ENCODE measurements around the gene BEGAIN.
A peak's percentile ranks its signal among the peaks of the same experiment; 100 is the strongest.

The BEGAIN gene

GRCh38 chr14:100601064-100601463 is 13.8 kb upstream of the BEGAIN start:
- DNase-seq (ENCODE audit: low read depth in 2 of 2): no peak

DNA sequence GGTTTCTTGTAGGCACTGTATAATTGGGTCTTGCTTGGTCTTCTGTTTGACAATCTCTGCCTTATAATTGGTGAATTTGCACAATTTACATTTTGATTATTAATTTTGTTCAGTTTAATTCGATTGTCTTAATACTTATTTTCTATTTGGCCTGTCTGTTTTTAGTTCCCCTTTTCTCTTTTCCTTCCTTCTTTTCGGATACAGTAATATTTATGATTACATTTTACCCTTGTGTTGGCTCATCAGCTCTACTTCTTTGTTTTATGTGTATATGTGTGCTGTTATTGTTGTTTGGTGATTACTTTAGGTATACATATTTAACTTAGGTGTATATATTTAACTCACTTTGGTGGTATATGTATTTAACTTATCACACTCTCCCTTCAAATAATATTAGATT is 12.8 kb upstream of the BEGAIN start:
- no peak for DNase-seq (ENCODE audit: low read depth in 2 of 2)

DNA sequence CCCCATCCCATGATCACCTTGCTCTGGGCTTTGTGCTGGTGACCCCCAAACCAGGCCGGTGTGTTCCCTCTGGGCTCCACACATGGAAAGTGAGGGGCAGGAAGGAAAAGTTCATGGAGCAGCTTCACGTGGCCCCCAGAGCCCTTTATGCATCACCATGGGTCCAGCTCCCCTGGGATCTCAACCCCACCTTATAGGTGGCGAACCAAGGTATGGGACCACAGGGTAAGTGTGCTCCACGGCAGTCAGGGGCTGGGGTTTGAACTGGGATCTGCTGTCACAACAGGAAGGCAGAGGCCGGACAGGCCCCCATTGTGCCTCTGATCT is 7.4 kb upstream of the BEGAIN start:
- DNase-seq (ENCODE audit: low read depth in 2 of 2): no peak

- no peak for DNase-seq (ENCODE audit: low read depth in 2 of 2)
Observed at GRCh38 chr14:100593751-100594624, 6.8 kb upstream of the BEGAIN start.

DNA sequence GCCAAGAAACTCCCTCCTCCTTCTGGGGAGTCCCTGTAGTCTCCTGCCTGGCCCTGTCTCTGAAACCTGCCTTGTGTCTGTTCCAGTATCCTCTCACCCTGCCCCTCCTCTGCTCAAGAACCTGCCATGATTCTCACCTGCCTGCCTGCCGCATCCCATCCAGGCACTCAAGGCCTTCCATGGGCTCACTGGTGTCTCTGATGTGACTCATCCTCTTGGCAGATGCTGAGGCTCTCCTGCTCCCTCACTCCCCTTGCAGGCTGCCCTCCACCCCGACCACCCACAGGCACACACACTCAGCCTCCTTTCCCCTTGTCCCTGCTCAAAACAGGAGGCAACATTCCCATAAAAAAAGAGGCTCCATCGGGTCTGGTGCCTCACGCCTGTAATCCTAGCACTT is 5.8 kb upstream of the BEGAIN start:
- DNase-seq (ENCODE audit: low read depth in 2 of 2): no peak

DNA sequence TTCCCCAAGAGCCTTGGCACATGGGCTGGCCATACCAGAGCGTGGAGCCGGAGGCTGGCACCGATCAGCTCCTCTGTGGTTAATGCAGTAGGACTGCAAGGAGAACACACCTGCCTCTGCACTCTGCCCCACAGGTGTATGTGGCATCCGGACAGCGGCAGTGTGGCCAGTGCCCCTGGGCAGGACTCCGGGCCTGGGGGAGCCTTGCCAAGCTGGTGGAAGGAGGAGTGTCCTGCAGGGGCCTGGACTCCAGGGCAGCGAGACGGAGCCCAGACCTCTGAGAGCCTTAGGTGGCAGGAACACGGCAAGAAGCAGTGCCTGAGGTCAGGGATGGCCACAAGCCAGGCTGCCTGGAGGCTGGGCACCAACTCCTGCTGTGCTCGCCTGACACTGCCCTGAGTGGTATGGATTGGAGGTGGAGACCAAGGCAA is 5.3 kb upstream of the BEGAIN start:
- no peak for DNase-seq (ENCODE audit: low read depth in 2 of 2)

DNA sequence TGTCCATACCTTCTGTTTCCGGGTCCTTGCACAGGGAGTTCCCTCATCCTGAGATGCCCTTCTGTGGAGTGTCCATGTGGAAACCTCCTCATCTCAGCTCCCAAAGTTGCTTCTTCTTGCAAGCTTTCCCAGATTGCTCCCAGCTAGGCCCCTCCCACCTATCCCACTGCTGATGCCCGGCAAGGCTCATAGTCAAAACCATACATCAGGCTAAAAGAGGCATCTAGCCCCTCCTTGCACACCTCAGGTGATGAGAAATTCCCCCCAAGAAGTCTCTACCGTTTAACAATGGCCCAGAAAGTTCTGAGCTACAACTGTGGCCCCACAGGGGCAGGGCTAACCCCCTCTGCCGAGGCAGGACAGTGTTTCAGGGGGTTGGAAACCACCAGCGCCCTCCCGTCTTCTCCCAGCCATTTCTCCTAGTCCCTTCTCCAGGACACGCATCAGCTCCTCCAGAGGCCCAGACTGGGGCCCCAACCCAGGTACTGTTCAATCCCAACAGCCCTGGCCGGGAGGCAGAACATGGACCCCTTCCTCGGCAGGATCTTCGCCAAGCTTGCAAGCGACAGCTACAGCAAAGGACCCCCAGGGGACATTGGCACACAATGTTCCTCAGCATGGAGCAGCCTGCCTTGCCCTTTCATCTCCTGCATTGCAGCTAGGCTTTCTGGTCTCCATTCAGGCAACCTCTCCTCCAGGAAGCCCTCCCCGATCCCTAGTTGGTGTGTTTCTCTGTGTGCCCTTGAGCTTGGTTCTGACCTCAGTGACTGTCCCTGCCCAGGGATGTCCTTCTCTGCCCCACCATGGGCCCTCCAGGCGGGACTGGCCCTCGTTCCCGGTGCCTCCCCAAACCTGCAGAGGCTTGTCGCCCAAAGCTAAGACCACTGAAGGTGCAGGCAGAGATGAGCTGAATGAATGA is 4.5 kb upstream of the BEGAIN start:
- no peak for DNase-seq (ENCODE audit: low read depth in 2 of 2)

DNA sequence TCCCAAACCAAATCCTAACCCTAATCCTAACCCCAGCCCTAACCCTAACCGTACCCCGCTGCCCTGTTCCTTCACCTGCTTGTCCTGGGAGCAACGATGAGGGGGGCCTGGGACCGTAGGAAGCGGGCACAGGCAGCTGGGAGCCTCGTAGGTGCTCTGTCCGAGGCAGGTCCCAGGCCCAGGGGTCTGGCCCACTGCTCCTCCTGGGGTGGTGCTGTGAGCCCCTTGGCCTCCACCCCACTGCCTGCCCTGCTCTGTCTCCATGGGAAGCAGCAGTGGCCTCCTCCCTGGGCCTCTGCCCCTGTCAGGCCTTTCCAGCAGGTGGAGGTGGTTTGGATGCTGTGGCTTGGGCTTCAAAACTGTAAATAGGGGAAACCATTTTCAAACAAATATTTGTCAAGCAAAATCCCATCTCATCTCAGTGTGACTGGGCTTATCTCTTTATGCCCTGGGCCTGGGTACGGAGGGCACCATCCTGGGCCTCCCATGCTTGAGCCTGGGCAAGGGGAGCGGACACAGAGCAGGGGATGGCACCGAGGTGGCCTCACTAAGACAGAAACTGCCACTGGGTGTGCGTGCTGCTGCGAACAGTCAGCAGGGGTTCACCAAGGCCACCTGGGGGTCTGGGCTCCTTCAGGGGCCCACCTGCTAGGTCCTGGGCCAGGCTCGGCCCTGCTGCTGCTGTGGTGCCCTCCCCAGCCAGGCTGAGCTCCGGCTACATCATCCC is 3.7 kb upstream of the BEGAIN start:
- DNase-seq (ENCODE audit: low read depth in 2 of 2): no peak

DNA sequence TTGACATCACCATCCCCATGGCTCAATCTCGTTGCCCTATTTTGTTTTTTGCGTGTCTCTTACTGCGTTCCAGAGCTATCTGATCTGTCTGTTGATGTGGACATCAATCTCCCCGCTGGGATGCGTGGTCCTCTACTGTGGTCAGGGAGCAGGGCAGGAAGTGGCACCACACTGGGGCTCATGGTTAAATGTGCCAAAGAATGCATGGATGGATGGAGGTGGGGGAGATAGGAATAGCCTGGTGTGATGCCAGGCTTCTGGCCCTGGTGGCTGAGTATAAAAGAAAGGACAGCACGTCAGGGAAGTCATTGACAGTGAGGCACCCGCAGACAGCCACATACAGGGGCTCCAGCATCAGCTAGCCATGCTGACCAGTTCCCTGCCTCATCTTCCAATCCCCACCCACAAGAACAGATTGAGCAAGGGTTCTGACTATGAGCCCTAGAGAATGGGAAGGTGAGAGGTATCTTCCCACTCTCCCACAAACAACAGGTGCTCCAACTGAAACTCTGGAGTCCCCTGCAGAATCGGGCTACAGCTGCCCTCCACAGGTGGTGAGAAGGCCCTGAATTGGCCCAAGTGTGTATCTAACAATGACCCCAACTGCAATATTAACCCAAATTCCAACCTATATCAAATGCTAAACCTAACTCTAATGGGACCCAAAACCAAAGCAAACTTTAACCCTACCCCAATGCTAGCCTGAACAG is 2.7 kb upstream of the BEGAIN start:
- DNase-seq (ENCODE audit: low read depth in 2 of 2): no peak

- no peak for DNase-seq (ENCODE audit: low read depth in 2 of 2)
Observed at GRCh38 chr14:100589071-100589759, 2.0 kb upstream of the BEGAIN start.

DNA sequence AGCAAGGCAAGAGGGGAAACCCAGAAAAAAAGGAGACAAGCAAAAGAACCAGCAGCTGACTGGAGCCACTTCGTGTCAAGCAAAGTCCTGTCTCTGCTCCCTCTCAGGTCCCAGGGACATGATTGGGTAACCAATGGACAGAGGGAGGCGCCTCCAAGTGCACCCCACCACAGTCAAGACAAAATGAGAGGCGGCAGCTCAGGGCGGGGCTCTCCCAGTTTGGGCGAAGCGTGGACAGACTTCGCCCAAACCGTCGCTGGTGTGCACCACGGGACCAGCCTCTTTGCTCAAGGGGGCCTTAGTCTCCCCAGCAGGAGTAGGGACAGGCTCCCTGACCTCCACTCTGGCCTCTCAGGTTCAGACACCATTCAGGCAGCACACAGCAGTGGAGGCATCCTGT is 1.5 kb upstream of the BEGAIN start:
- no peak for DNase-seq (ENCODE audit: low read depth in 2 of 2)

- no peak for DNase-seq (ENCODE audit: low read depth in 2 of 2)
Observed at GRCh38 chr14:100587763-100588411, 670 bp upstream of the BEGAIN start.

- DNase-seq (ENCODE audit: low read depth in 2 of 2): peak in 1 of 2 donors; percentile 40
Observed at GRCh38 chr14:100586403-100587085, 673 bp downstream of the BEGAIN start.

- DNase-seq (ENCODE audit: low read depth in 2 of 2): no peak
Observed at GRCh38 chr14:100586153-100586402, 1.1 kb downstream of the BEGAIN start.

DNA sequence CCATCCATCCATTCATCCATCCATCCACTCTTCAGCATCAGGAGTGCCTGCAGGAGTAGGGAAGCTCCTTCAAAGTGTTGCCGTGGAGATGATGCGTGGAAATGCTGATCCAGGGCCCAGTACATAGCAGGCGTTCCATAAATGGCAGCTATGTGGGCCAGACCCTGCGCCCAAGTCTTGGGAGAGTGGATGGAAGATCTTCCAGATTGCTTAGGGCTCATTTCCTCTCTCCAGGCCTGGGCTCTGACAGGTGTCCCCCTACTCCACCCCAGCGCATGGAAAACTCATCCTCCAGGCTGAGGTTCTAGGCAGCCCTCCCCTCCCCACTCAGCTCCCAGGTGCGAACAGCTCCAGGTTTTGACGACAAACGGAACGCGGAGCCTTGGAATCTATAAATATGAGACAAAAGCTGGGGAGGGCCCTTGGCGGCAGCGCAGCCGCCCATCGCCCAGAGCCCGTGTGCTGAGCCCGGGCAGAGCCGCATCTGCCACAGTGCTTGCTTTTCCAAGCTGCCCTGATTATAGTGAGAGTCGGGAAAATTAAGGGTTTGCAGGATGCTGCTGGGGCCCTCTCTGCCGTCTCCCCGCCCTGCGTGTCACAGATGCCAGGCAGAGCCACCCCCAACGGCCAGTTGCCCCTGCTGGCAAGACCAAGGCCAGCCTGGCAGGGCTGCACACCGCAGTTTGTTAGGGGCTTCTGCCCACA is 1.6 kb downstream of the BEGAIN start:
- no peak for DNase-seq (ENCODE audit: low read depth in 2 of 2)

DNA sequence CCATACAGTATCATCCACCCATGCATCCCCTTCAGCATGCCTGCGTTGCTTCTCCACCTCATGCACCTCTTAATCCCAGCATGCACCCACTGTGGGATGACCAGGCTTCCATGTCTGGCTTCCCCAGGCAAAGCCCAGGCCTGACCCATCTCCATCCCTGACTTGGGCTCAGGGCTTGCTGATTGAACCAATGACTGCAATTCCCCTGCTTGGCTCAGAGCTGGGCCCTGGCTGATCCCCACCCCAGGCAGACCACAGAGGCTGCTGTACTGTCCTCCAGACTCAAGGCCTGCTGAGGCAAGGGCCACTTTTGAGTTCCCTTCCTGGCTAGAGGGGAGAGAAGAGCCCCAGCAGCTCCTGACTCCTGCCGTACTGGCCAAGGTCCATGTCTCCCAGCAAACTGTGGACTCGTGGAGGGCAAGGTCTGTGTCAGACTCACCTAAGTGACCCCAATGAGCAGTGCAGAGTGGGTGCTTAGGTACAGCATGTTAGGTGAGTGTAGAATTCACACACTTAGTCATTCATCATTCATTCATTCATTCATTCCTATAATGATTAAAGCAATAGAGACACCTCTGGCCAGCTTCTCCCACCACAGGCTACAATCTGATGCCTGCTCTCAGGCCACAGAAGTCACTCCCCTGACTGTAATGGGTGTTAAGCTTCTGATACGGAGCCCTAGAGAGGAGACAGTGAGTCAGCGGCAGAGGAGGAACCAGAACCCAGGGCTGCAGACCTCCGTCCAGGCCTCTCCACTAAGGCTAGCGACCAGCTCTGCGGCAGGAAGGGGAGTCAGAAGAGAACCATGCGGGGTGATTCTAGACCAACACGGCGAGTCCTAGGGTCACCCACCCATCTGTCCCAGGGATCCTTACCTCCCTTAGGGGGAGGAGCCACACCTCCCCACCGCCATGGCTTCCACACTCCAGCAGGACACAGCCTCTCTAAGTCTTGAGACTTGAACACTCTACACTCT is 2.9 kb downstream of the BEGAIN start:
- DNase-seq (ENCODE audit: low read depth in 2 of 2): no peak

DNA sequence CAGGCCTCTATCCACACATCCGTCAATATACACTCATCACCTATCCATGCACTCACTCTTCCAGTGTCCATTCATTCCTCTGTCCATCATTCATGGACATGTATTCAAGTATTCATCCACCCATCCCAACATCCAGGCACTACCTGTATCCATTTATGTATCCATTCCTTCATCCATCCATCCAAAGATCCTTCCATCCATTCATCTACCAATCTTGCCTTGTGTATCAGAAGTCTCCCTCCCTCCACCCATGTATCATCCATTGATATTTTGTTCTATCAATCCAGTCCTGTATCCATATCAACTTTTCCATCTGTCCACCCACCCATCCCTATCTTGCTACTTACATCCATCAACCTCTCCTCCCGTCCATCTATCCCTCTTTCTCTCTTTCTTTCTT is 4.0 kb downstream of the BEGAIN start:
- no peak for DNase-seq (ENCODE audit: low read depth in 2 of 2)

- DNase-seq (ENCODE audit: low read depth in 2 of 2): no peak
Observed at GRCh38 chr14:100582496-100583165, 4.6 kb downstream of the BEGAIN start.

Measured in activated CD4-positive, alpha-beta T cell treated with anti-CD3 and anti-CD28 coated beads for 24 hours (primary cell).